Activated T-cell treated with anti-CD3 and anti-CD28 coated beads, Interleukin-2, amount 50 U/mL, for 4 hours (primary cell): ENCODE data around the gene PGK1. TPM values are rescaled to one million over a fixed set of nuclear protein-coding genes. Genes with fewer than 3 reads are reported as not detected.
"Not testable (repeated sequence)": the region's sequence is repeated elsewhere in the genome, so short reads cannot be mapped to it uniquely, and the experiment has no call there.

Experiments used
- ATAC-seq, 2 donors: fragments of 200-7000 bp; cut with Tn5 transposase; one replicate each; pipeline ENCODE4 v1.10.0; 2021
- DNase-seq: peaks from one replicate; pipeline ENCODE4 v3.0.0-alpha.2; 2020
- H3K27me3 Mint-ChIP-seq: one replicate; pipeline ENCODE4 v1.8.0; 2021; ENCODE audit warnings: low read depth, mixed read lengths
- H3K36me3 Mint-ChIP-seq: one replicate; pipeline ENCODE4 v1.8.0; 2022; ENCODE audit warnings: mixed read lengths; ENCODE audit not compliant: insufficient read depth
- H3K4me1 Mint-ChIP-seq: one replicate; pipeline ENCODE4 v1.8.0; 2021; ENCODE audit warnings: low read depth, mixed read lengths
- H3K4me3 Mint-ChIP-seq: one replicate; pipeline ENCODE4 v1.8.0; 2021; ENCODE audit warnings: mild to moderate bottlenecking, moderate library complexity, mixed read lengths
- H3K9me3 Mint-ChIP-seq: one replicate; pipeline ENCODE4 v1.8.0; 2021; ENCODE audit warnings: mixed read lengths
- total RNA-seq, 3 donors: library from RNA; stranded (reverse); gene quantifications; one replicate each; pipeline ENCODE4 v1.2.1, GENCODE V29; 2021

The PGK1 gene
- 100 to 1,000 TPM; 621 to 728 (median 711) TPM for total RNA-seq

GRCh38 chrX:78103623-78104446 lies at the start of gene PGK1:
Gene PGK1, plus strand, starts transcription at chrX:78104248. Its CDS starts 93 bp downstream, at chrX:78104341.
- no peaks in the 10 kb centered on the region for H3K9me3 Mint-ChIP-seq
- peaks cover 39% of the 10 kb centered on the region for H3K4me1 Mint-ChIP-seq
- peak; percentile 87 for DNase-seq
- H3K36me3 Mint-ChIP-seq, result peaks cover 27% of the 10 kb centered on the region
- no peaks in the 10 kb centered on the region for H3K27me3 Mint-ChIP-seq
- peak within 1 kb of the TSS; percentile 93 for H3K4me3 Mint-ChIP-seq
- ATAC-seq, result peak; percentile 97 to 98

DNA sequence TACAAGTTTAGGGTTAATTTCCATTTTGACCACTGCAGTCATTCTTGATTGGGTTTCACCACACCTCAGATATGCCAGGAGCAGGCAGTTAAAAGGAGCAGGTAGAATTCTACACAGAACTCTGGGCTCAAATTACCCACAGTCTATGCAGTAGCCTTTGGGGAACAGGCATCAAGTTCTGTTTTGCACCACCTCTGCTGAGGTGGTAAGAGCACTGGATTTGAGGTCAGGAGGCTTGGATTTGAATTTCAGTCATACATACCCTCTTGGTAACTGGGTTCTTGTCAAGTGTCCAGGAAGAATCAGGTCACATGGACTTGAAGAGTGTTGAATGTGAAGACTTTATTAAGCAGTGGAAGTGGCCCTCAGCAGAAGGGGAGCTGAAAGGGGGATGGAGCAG lies 40.4 kb upstream of the PGK1 start:
- Mint-ChIP-seq H3K27me3 (no peaks in the 10 kb centered on the region), H3K36me3 (no peaks in the 10 kb centered on the region), H3K4me3 (no peak overlapping the region), H3K4me1 (peaks cover 6% of the 10 kb centered on the region), H3K9me3 (no peaks in the 10 kb centered on the region)
- DNase-seq (no peak), ATAC-seq (no peak)

DNA sequence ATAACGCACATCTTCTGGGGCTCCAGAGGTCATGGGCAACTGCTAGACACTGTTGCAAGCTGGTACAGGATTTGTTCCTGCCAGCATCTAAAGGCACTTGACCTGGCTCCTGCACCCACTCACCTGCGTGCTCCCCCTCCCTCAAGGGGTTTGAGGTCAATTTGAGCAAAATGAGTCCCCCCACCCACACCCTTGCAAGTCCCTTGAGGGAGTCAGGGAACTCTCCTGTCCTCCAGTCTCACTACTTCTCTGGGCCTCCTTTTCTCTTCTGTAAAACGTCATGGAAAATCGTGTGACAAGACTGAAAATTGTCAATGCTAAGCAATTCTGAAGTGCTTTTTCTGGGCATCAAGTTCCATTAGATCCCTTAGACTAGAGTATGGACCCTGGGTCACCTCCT lies 39.9 kb upstream of the PGK1 start:
- Mint-ChIP-seq H3K4me1 (peaks cover 6% of the 10 kb centered on the region), H3K4me3 (no peak overlapping the region), H3K9me3 (peaks cover 3% of the 10 kb centered on the region), H3K36me3 (no peaks in the 10 kb centered on the region), H3K27me3 (no peaks in the 10 kb centered on the region)
- ATAC-seq, result no peak
- DNase-seq, result no peak

DNA sequence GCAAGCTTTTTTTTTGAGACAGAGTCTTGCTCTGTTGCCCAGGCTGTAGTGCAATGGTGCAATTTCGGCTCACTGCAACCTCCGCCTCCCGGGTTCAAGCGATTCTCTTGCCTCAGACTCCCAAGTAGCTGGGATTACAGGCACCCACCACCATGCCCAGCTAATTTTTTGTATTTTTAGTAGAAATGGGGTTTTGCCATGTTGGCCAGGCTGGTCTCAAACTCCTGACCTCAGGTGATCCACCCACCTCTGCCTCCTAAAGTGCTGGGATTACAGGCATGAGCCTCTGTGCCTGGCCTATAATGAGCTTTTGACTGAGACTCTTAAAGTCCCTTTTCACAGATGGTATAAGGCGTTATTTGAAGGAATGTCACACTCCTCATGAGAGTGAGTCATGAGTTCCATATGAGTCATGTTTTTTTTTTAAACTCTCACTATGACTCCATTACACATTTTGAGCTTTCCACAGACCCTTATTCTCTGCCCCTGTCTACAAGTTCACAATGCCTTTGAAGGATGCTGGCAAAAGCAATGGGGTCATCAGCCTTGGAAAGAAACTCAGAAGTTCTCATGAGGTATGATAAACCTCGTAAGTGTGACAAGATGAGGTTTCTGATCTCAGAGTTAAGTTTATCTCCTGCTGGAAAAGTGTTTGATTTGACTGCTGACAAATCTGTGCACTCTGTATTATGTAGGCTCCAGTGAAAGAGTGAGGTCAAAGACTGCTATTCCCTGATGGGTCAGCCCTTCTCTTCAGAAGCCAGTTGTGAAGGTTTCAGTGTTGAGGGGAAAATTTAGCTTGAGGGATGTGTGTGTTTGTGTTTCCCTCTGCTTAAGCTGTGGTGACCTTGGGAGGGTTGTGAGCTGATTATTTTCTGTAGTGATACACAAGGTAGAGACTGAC lies 39.1 kb upstream of the PGK1 start:
- DNase-seq, H3K27me3 Mint-ChIP-seq, H3K9me3 Mint-ChIP-seq, H3K4me1 Mint-ChIP-seq, H3K4me3 Mint-ChIP-seq, H3K36me3 Mint-ChIP-seq: not testable (repeated sequence)
- peak; percentile 88 to 93 for ATAC-seq

DNA sequence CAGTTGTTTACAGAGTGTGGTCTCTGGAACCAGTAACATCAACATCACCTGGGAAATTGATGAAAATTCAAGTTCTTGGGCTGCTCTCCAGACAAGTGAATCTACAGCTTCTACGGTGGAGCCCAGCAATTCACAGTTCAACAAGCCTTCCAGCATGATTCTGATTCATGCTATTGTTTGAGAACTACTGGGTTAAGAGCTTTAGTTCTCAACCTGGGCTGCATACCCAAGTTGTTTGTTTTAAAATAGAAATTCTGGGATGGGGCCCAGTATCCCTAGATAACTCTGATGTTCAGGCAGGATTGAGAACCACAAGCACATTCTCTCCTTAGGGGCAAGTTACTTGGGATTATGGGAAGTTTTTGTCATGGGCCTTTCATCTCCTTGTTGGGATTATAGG lies 37.9 kb upstream of the PGK1 start:
- Mint-ChIP-seq H3K4me3 (no peak overlapping the region), H3K4me1 (peaks cover 6% of the 10 kb centered on the region), H3K9me3 (peaks cover 6% of the 10 kb centered on the region), H3K27me3 (no peaks in the 10 kb centered on the region), H3K36me3 (no peaks in the 10 kb centered on the region)
- ATAC-seq, result no peak
- no peak for DNase-seq

DNA sequence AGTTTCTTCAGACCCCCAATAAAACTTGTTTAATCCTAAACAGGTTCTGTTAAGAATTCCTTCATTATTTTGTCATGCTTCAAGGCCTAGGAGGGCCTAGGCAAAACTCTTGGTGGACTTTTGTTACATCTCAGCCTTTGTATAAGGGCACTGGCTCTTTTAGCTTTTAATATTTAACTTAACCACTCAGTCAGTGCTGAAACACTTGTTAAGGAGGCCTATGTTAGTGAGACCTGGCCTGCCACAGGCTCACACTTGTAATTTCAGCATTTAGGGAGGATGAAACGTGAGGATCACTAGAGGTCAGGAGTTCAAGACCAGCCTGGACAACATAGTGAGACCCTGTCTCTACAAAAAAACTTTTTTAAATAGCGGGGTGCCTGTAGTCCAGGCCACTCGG lies 32.7 kb upstream of the PGK1 start:
- DNase-seq (no peak), ATAC-seq (no peak)
- Mint-ChIP-seq H3K9me3 (peaks cover 13% of the 10 kb centered on the region), H3K36me3 (no peaks in the 10 kb centered on the region), H3K4me1 (peaks cover 5% of the 10 kb centered on the region), H3K27me3 (no peaks in the 10 kb centered on the region), H3K4me3 (no peak overlapping the region)

- H3K4me1 Mint-ChIP-seq, H3K36me3 Mint-ChIP-seq, H3K4me3 Mint-ChIP-seq, H3K27me3 Mint-ChIP-seq, DNase-seq: not testable (repeated sequence)
- ATAC-seq, result peak; percentile 43 to 58
- H3K9me3 Mint-ChIP-seq, result peaks cover 13% of the 10 kb centered on the region
These were observed 30.6 kb upstream of the PGK1 start for GRCh38 chrX:78073147-78074077.

GRCh38 chrX:78074088-78074487 lies 30.0 kb upstream of the PGK1 start:
- Mint-ChIP-seq H3K4me3 (no peak overlapping the region), H3K9me3 (peaks cover 10% of the 10 kb centered on the region), H3K4me1 (peaks cover 5% of the 10 kb centered on the region), H3K36me3 (no peaks in the 10 kb centered on the region), H3K27me3 (no peaks in the 10 kb centered on the region)
- DNase-seq (no peak), ATAC-seq (no peak)

DNA sequence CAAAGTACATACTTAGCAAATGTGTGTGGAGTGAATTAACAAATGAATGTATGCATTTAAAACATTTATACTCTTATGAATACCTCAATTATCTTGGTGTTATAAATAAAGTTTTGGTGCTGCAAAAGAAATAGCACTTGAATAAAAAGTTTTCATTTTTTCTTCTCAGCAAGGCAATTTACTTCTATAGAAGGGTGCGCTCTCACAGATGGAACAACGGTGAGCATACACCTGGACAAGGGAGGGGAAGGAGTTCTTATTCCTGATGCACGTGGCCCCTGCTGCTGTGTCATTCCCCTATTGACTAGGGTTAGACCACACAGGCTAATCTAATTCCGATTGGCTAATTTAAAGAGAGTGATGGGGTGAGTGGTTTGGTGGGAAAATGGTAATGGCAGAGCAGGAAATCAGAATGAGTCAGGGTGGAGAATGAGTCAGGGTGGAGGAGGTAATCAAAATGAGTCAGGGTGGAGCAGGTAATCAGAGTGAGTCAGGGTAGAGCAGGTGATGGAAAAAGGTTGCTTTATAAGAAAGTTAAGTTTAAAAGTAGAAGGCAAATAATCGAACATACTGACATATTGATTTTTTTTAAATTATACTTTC lies 28.2 kb upstream of the PGK1 start:
- H3K4me1 Mint-ChIP-seq, result peaks cover 5% of the 10 kb centered on the region

DNA sequence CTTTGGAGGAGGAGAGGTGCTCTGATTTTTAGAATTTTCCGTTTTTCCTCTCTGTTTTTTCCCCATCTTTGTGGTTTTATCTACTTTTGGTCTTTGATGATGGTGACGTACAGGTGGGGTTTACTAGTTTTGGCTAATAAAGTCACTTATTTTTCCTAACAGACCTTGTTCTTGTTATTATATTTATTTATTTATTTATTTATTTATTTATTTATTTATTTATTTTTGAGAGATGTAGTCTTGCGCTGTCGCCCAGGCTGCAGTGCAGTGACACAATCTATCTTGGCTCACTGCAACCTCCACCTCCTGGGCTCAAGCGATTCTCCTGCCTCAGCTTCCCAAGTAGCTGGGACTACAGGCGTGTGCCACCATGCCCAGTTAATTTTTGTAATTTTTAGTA lies 22.6 kb upstream of the PGK1 start:
- not testable (repeated sequence) for H3K4me1 Mint-ChIP-seq, H3K4me3 Mint-ChIP-seq, H3K27me3 Mint-ChIP-seq, ATAC-seq, H3K9me3 Mint-ChIP-seq, H3K36me3 Mint-ChIP-seq, DNase-seq

More for the DNA sequence above, 28.2 kb upstream of the PGK1 start:
- ATAC-seq (peak; percentile 40 to 71), DNase-seq (no peak)
- Mint-ChIP-seq H3K36me3 (no peaks in the 10 kb centered on the region), H3K27me3 (no peaks in the 10 kb centered on the region), H3K4me3 (no peak overlapping the region), H3K9me3 (peaks cover 6% of the 10 kb centered on the region)

GRCh38 chrX:78092296-78092695 lies 11.8 kb upstream of the PGK1 start:
- Mint-ChIP-seq H3K9me3 (peaks cover 7% of the 10 kb centered on the region), H3K27me3 (no peaks in the 10 kb centered on the region), H3K36me3 (no peaks in the 10 kb centered on the region), H3K4me3 (no peak overlapping the region), H3K4me1 (no peaks in the 10 kb centered on the region)
- DNase-seq, result no peak
- ATAC-seq, result peak; percentile 43

GRCh38 chrX:78098108-78098507 lies 5.9 kb upstream of the PGK1 start:
- no peaks in the 10 kb centered on the region for H3K36me3 Mint-ChIP-seq
- DNase-seq, result no peak

GRCh38 chrX:78102091-78102490 lies 2.0 kb upstream of the PGK1 start:
- DNase-seq, result no peak
- H3K4me3 Mint-ChIP-seq, result no peak overlapping the region

More at GRCh38 chrX:78098108-78098507, 5.9 kb upstream of the PGK1 start:
- Mint-ChIP-seq H3K4me1 (peaks cover 4% of the 10 kb centered on the region), H3K27me3 (no peaks in the 10 kb centered on the region), H3K4me3 (no peak overlapping the region), H3K9me3 (no peaks in the 10 kb centered on the region)
- ATAC-seq, result peak in 1 of 2 donors; percentile 25

More at GRCh38 chrX:78102091-78102490, 2.0 kb upstream of the PGK1 start:
- Mint-ChIP-seq H3K36me3 (peaks cover 20% of the 10 kb centered on the region), H3K27me3 (no peaks in the 10 kb centered on the region), H3K4me1 (peaks cover 21% of the 10 kb centered on the region), H3K9me3 (no peaks in the 10 kb centered on the region)
- no peak for ATAC-seq
